DND-41 (cell line): Measurements from ENCODE around the gene LHFPL2.
"Not testable (repeated sequence)": the region's sequence is repeated elsewhere in the genome, so short reads cannot be mapped to it uniquely, and the experiment has no call there.

ENCODE experiments used
- EZH2 ChIP-seq: IDR thresholded peaks from 3 replicates; pipeline ENCODE4 v1.6.1; 2012; ENCODE audit warnings: borderline replicate concordance, low read depth, mild to moderate bottlenecking, moderate library complexity, low read length, inconsistent platforms; ENCODE audit not compliant: severe bottlenecking
- TF ChIP-seq, protein P1 (sequence below): IDR thresholded peaks from 2 replicates; pipeline ENCODE4 v1.5.1; 2012; ENCODE audit warnings: borderline replicate concordance, low read length, moderate library complexity, mild to moderate bottlenecking; ENCODE audit not compliant: poor library complexity, severe bottlenecking; ENCODE audit errors: extremely low read depth

DNA sequence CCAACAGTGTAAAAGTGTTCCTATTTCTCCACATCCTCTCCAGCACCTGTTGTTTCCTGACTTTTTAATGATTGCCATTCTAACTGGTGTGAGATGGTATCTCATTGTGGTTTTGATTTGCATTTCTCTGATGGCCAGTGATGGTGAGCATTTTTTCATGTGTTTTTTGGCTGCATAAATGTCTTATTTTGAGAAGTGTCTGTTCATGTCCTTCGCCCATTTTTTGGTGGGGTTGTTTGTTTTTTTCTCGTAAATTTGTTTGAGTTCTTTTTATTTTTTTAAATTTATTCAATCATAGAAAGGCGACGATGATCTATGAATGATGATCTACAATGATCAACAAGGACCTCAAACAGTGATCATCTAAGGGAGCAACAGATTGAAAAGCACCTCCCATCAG, 28.5 kb downstream of the LHFPL2 start:
- not testable (repeated sequence) for TF ChIP-seq EZH2
- TF ChIP-seq, protein P1, sequence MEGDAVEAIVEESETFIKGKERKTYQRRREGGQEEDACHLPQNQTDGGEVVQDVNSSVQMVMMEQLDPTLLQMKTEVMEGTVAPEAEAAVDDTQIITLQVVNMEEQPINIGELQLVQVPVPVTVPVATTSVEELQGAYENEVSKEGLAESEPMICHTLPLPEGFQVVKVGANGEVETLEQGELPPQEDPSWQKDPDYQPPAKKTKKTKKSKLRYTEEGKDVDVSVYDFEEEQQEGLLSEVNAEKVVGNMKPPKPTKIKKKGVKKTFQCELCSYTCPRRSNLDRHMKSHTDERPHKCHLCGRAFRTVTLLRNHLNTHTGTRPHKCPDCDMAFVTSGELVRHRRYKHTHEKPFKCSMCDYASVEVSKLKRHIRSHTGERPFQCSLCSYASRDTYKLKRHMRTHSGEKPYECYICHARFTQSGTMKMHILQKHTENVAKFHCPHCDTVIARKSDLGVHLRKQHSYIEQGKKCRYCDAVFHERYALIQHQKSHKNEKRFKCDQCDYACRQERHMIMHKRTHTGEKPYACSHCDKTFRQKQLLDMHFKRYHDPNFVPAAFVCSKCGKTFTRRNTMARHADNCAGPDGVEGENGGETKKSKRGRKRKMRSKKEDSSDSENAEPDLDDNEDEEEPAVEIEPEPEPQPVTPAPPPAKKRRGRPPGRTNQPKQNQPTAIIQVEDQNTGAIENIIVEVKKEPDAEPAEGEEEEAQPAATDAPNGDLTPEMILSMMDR, result not testable (repeated sequence)
